ENCODE data around the gene COL6A5. TPM values are rescaled to one million over a fixed set of nuclear protein-coding genes. Genes with fewer than 3 reads are reported as not detected.
"Not testable (repeated sequence)": the region's sequence is repeated elsewhere in the genome, so short reads cannot be mapped to it uniquely, and the experiment has no call there.

Gene COL6A5
- total RNA-seq, 1 donor from 2014 or later: not detected

DNA sequence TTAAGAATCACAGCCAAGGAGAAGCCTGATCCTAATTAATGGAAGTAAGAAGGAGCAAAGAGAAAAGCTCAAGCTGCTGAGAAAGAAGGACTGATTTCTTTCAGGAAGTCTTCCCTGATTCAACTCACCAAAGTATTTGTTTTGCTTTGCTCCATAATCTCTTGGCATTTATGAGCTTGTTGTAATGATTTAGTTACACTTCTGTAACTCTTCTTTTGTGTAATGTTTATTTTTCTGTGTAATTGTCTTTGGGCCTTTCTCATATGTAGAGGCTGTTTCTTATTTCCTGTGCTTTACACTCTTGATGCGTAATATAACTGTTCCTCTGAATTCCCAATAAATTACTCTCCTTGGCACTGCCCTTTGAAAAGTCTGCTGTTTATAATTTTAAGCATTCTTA lies 80.0 kb downstream of the COL6A5 start:
- DNase-seq (ENCODE audit: low read depth): peak; percentile 23
- Histone ChIP-seq H3K36me3 (ENCODE audit: control insufficient read depth, insufficient read depth, low read length) (no peaks in the 10 kb centered on the region), H3K4me3 (ENCODE audit: low read depth, low read length) (no peak overlapping the region), H3K27me3 (ENCODE audit: control insufficient read depth, insufficient read depth, low read length) (no peaks in the 10 kb centered on the region)
- no peak for TF ChIP-seq CTCF (IDR thresholded peaks at IDR 0.05; ENCODE audit: insufficient read depth, low read length, poor library complexity, severe bottlenecking)

DNA sequence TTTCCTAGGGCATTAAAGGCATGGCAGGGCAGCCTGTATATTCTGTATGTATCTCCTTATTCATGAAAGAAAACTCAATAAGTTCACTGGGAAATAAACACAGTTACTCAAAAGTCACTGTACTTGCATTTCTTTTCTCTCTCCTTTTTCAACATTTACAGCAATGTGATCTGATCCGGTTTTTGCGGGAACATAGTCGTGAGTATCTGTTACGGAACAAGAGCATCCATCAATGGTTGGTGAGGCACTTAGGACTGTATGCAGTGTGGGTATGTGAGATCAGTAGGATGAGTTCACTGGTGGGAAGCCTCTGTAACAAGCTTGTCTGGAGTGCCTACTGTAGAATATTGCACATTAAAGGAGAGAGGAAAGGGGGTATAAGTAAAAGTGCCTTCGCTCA lies 80.7 kb downstream of the COL6A5 start:
- DNase-seq (ENCODE audit: low read depth): no peak
- H3K36me3 ChIP-seq (ENCODE audit: control insufficient read depth, insufficient read depth, low read length): no peaks in the 10 kb centered on the region
- no peaks in the 10 kb centered on the region for H3K27me3 ChIP-seq (ENCODE audit: control insufficient read depth, insufficient read depth, low read length)
- no peak overlapping the region for H3K4me3 ChIP-seq (ENCODE audit: low read depth, low read length)
- no peak for TF ChIP-seq CTCF (IDR thresholded peaks at IDR 0.05; ENCODE audit: insufficient read depth, low read length, poor library complexity, severe bottlenecking)

GRCh38 chr3:130428871-130429712 lies 83.6 kb downstream of the COL6A5 start:
- TF ChIP-seq CTCF (IDR thresholded peaks at IDR 0.05; ENCODE audit: insufficient read depth, low read length, poor library complexity, severe bottlenecking): no peak
- Histone ChIP-seq H3K27me3 (ENCODE audit: control insufficient read depth, insufficient read depth, low read length) (no peaks in the 10 kb centered on the region), H3K36me3 (ENCODE audit: control insufficient read depth, insufficient read depth, low read length) (no peaks in the 10 kb centered on the region), H3K4me3 (ENCODE audit: low read depth, low read length) (no peak overlapping the region)
- no peak for DNase-seq (ENCODE audit: low read depth)

- no peak for DNase-seq (ENCODE audit: low read depth)
Observed at GRCh38 chr3:130429713-130430023, 84.2 kb downstream of the COL6A5 start.

GRCh38 chr3:130430266-130430665 lies 84.8 kb downstream of the COL6A5 start:
- TF ChIP-seq CTCF (IDR thresholded peaks at IDR 0.05; ENCODE audit: insufficient read depth, low read length, poor library complexity, severe bottlenecking): no peak
- Histone ChIP-seq H3K4me3 (ENCODE audit: low read depth, low read length) (no peak overlapping the region), H3K36me3 (ENCODE audit: control insufficient read depth, insufficient read depth, low read length) (no peaks in the 10 kb centered on the region), H3K27me3 (ENCODE audit: control insufficient read depth, insufficient read depth, low read length) (no peaks in the 10 kb centered on the region)
- no peak for DNase-seq (ENCODE audit: low read depth)

More at GRCh38 chr3:130429713-130430023, 84.2 kb downstream of the COL6A5 start:
- Histone ChIP-seq H3K4me3 (ENCODE audit: low read depth, low read length) (no peak overlapping the region), H3K27me3 (ENCODE audit: control insufficient read depth, insufficient read depth, low read length) (no peaks in the 10 kb centered on the region), H3K36me3 (ENCODE audit: control insufficient read depth, insufficient read depth, low read length) (no peaks in the 10 kb centered on the region)
- TF ChIP-seq CTCF (IDR thresholded peaks at IDR 0.05; ENCODE audit: insufficient read depth, low read length, poor library complexity, severe bottlenecking): no peak

DNA sequence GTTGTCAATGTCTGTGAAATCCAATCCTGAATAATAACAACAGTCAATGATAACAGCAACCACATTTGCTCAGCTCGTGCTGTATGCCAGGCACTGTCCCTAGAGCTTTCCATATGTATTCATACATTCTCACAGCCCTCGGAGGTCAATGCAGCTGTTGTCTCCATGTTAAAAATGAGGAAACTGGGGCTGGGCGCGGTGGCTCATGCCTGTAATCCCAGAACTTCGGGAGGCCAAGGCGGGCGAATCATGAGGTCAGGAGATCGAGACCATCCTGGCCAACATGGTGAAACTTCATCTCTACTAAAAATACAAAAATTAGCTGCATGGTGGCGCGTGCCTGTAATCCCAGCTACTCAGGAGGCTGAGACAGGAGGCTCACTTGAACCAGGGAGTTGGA lies 86.6 kb downstream of the COL6A5 start:
- not testable (repeated sequence) for H3K27me3 ChIP-seq (ENCODE audit: control insufficient read depth, insufficient read depth, low read length); H3K36me3 ChIP-seq (ENCODE audit: control insufficient read depth, insufficient read depth, low read length)

More for the DNA sequence above, 86.6 kb downstream of the COL6A5 start:
- not testable (repeated sequence) for DNase-seq (ENCODE audit: low read depth); H3K4me3 ChIP-seq (ENCODE audit: low read depth, low read length)

All from kidney epithelial cell (primary cell).